ENCODE measurements around the gene RNF7. TPM values are rescaled to one million over a fixed set of nuclear protein-coding genes. Genes with fewer than 3 reads are reported as not detected.
"Not testable (repeated sequence)": the region's sequence is repeated elsewhere in the genome, so short reads cannot be mapped to it uniquely, and the experiment has no call there.

RNF7 gene
- total RNA-seq, 4 donors from 2014 or later: 40.1 to 72.0 (median 42.5) TPM

- H3K27ac ChIP-seq: no peak overlapping the region
- H3K9me3 ChIP-seq: no peaks in the 10 kb centered on the region
- no peaks in the 10 kb centered on the region for H3K27me3 ChIP-seq
- H3K4me3 ChIP-seq: no peak overlapping the region
- no peak for TF ChIP-seq CTCF (IDR thresholded peaks at IDR 0.05)
- TF ChIP-seq POLR2A (IDR thresholded peaks at IDR 0.05): no peak
- no peak for DNase-seq
- H3K4me1 ChIP-seq: peaks cover 0 to 8% (median 0%) of the 10 kb centered on the region in 4 donors
- peaks cover 0 to 53% (median 0%) of the 10 kb centered on the region in 3 donors for H3K36me3 ChIP-seq
Measured at GRCh38 chr3:141746962-141747361, 8.9 kb downstream of the RNF7 start.

- Histone ChIP-seq H3K36me3 (peaks cover 0 to 12% (median 0%) of the 10 kb centered on the region in 3 donors), H3K4me1 (no peaks in the 10 kb centered on the region), H3K27me3 (no peaks in the 10 kb centered on the region), H3K4me3 (no peak overlapping the region), H3K9me3 (no peaks in the 10 kb centered on the region), H3K27ac (no peak overlapping the region)
- TF ChIP-seq CTCF (IDR thresholded peaks at IDR 0.05): no peak
- no peak for TF ChIP-seq POLR2A (IDR thresholded peaks at IDR 0.05)
- no peak for DNase-seq
Measured at GRCh38 chr3:141753399-141753798, 15.3 kb downstream of the RNF7 start.

- Histone ChIP-seq H3K36me3 (peaks cover 0 to 7% (median 0%) of the 10 kb centered on the region in 3 donors), H3K4me3 (no peak overlapping the region), H3K27ac (no peak overlapping the region), H3K27me3 (no peaks in the 10 kb centered on the region), H3K4me1 (no peaks in the 10 kb centered on the region), H3K9me3 (no peaks in the 10 kb centered on the region)
- TF ChIP-seq POLR2A (IDR thresholded peaks at IDR 0.05) (no peak), CTCF (IDR thresholded peaks at IDR 0.05) (no peak)
- no peak for DNase-seq
Measured at GRCh38 chr3:141754032-141754431, 15.9 kb downstream of the RNF7 start.

- not testable (repeated sequence) for DNase-seq, H3K27ac ChIP-seq, H3K36me3 ChIP-seq
Measured at GRCh38 chr3:141762552-141762951, 24.5 kb downstream of the RNF7 start.

GRCh38 chr3:141763088-141763750, 25.1 kb downstream of the RNF7 start, which contains the start of gene GRK7:
Gene GRK7 (plus strand): TSS chr3:141763408. CDS start chr3:141778285, 14,877 bp downstream.
- H3K4me1 ChIP-seq: no peaks in the 10 kb centered on the region

More at GRCh38 chr3:141762552-141762951, 24.5 kb downstream of the RNF7 start:
- H3K9me3 ChIP-seq, H3K4me1 ChIP-seq, H3K27me3 ChIP-seq, H3K4me3 ChIP-seq: not testable (repeated sequence)

More at GRCh38 chr3:141763088-141763750, 25.1 kb downstream of the RNF7 start, which contains the start of gene GRK7:
- no peak for DNase-seq
- TF ChIP-seq CTCF (IDR thresholded peaks at IDR 0.05) (no peak), POLR2A (IDR thresholded peaks at IDR 0.05) (no peak)
- Histone ChIP-seq H3K9me3 (no peaks in the 10 kb centered on the region), H3K36me3 (no peaks in the 10 kb centered on the region), H3K4me3 (no peak within 1 kb of the TSS), H3K27ac (no peak within 1 kb of the TSS), H3K27me3 (no peaks in the 10 kb centered on the region)
